ENCODE measurements around the gene CTRB1.
A peak's percentile ranks its signal among the peaks of the same experiment; 100 is the strongest.
"Not testable (repeated sequence)": the region's sequence is repeated elsewhere in the genome, so short reads cannot be mapped to it uniquely, and the experiment has no call there.

Gene CTRB1

DNA sequence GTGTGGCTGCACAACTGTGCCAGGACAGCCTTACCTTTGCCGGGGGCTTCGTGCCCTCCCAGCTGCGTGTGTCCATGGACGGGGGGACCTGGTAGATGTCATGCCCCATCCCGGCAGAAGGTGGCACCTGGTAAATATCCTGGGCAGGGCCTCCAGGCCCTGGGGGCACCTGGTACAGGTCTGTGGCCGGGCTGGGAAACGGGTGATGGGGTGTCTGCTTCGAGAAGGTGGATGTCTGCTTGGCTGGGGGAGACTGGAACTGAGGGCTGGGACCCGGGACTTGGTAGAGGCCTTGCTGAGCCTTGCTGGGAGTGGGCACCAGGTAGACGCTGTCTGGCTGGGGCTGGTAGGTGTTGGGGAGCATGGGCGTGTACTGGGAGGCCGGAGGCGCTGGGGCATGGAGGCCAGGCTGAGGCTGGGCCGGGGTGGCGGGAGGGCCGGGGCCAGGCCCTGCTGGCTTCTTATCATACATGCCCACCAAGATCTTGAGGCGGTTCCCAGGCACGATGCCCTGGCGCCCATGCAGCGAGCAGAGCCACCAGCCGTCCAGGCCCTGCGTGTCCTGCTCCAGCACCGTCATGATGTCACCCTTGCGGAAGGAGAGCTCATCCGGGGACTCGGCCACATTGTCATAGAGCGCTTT lies 23.8 kb downstream of the CTRB1 start:
- DNase-seq: not testable (repeated sequence)

- no peak for DNase-seq
Observed at GRCh38 chr16:75243667-75244224, 25.0 kb downstream of the CTRB1 start.

GRCh38 chr16:75244225-75244809 lies 25.5 kb downstream of the CTRB1 start:
- no peak for DNase-seq

- DNase-seq: no peak
Observed at GRCh38 chr16:75244844-75245758, 26.3 kb downstream of the CTRB1 start.

DNA sequence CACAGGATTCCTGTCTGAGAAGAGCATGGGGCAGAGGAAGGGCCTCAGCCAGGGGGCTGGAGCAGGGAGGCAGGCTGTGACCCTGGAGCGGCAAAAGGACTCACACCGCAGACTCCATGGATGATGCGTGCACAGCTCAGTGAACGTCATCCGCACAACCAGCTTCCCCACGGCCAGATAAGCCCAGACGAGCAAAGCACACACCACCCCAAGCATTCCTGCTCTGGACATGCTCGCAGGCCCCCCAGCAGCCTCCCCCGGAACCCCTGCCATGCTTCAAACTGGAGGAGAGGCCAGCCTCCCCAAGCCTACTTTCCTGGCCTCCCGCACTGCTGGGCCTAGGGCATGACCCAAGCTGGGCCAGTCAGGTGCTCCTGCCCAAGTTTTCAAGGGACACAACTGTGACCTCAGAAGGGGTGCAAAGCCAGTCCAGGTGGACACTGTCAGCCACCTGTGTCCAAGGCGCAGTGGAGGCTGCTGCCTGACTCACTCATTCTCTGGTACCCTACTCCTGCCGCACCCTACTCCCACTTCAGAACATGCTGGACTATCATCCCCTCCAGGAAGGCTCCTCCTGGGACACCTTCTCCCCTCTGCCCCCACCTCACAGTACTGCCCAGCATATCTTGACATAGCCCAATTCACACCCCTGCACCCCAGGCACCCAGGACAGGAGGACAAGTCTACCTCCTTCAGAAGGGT lies 27.9 kb downstream of the CTRB1 start:
- no peak for DNase-seq

DNA sequence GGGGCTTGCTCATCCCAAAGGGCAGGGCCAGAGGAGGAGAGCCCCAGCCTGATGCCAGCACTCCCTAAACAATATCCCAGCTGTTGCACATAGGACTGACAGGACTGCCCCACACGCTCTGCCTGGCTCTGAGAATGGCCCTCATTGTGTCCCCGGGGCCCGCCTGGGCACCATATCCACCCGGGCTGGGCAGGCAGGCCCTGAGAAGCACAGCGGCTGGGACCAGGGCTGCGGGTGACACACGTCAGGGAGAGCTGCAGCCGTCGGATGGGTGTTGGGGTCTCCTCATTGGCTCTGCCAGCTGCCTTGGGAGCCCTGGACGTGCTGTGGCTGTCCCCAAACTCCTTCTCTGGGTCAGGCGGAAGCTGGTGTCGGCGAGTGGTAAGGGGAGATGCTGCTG lies 28.5 kb downstream of the CTRB1 start:
- DNase-seq: no peak

DNA sequence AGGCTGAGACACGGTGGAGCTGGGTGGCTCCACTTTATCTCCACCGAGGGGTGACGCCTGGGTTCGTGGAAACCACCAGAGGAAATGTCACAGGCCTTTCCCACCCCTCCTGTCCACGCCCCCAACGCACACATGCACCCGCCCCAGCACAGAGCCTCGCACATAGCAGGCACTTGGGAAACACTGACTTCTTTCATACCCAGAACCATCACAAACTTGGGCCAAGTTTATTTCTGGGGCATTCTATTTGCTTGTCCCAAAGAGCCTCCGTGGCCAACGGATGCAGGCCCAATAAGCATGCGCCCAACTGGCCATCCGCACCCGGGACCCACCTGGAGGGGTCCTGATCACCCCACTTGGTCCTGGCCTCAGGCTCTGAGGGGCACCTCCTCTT lies 29.4 kb downstream of the CTRB1 start:
- no peak for DNase-seq

DNA sequence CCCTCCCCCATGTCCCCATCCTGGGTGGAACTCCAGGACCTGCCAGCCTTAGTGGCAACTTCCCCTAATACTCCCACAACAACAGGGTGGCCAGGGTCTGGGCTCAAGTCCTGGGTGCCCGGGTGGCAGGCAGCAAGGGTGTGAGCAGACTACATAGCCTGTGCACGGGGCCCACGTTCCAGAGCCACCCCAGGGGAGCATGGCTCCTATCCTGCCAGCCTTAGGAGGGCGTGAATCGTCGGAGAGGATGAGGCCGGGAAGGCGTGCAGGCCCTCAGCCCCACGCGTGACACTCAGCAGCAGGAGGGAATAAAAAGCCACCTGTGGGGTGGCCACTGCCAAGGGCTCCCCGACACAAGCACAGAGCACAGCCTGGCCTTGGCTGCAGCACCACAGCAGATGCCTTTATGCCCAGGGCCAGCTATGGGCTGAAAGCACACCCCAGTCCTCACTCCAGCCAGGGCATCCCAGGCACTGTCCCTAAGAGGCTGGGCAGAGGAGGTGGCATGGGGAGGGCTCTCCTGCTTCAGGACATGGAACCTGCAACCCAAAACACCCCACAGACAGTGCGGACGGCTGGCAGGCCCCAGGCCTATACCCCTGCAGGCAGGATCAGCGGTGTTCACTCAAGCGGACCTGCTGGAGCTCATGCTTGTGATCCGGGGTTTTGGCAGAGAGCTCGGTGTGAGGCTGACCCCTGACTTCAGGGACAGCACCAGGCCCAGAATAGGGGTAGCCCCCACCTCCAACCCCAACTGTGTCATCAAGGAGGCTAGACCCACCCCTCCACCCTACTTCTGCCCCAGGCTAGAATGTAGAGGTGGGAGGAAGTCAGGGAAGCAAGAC lies 30.0 kb downstream of the CTRB1 start:
- no peak for DNase-seq

DNA sequence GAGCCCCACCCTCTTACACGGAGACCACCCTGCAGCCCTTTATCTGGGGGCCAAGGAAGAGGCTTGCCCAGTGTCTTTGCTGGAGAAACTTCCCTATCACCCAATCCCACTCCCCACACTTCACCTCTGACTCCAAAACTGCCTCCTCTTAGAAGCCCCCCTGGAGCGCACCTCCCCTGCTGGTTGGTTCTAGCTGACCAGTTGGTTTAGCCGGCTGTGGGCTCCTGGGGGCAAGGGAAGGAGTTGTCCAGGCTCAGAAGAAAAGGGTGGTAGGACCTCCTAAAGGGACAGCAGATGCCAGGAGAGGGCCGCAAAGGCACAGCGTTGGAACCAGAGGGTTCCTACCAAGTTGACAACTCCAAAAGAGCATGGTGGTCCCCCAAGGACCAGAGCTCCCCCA lies 30.7 kb downstream of the CTRB1 start:
- no peak for DNase-seq

- DNase-seq: no peak
Observed at GRCh38 chr16:75250089-75250808, 31.5 kb downstream of the CTRB1 start.

- no peak for DNase-seq
Observed at GRCh38 chr16:75250809-75251279, 32.1 kb downstream of the CTRB1 start.

DNA sequence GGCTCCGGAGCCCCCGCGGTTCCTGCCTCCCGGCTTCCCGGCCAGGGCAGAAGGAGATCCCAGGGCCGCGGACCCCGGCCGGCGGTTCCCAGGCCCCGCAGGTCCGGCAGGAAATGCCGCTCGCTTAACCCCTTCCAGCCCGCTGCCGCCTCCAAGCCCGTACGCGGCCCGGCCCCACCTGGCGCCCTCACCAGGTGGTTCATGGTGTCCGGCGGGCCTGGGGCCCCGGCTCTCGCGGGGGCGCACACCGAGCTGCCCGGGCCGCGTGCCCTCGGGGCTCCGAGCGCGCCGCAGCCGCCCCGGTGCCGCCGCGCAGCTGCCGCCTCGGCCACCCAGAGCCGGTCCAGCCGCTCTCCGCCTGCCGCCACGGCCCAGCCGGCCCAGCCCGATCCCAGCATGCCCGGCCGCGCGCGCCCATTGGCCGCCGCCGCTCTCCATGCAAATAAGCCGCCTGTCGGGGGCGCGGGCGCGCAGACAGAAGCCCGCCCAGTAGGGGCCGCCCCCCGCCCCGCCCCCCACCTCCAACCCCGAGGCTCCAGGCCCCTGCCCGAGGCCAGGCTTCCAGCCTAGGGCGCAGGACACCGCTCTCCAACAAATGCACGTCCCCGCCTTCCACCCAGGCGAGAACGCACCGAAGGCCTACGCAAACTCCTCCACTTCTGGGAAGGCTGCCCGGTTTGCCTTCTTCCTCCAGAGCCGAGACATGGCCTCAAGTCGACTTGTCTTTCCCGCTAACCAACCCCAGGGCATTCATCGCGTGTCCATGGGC lies 32.7 kb downstream of the CTRB1 start, which contains the start of gene BCAR1:
BCAR1 (minus strand) TSS at position 345 of the 769 bp plus-strand sequence; CDS start at position 203, 142 bp downstream.
- peak; percentile 68 for DNase-seq

GRCh38 chr16:75252049-75252864 lies 33.5 kb downstream of the CTRB1 start:
- DNase-seq: no peak

- no peak for DNase-seq
Observed at GRCh38 chr16:75252946-75253911, 34.4 kb downstream of the CTRB1 start.

GRCh38 chr16:75254359-75254837 lies 35.6 kb downstream of the CTRB1 start:
- no peak for DNase-seq

DNA sequence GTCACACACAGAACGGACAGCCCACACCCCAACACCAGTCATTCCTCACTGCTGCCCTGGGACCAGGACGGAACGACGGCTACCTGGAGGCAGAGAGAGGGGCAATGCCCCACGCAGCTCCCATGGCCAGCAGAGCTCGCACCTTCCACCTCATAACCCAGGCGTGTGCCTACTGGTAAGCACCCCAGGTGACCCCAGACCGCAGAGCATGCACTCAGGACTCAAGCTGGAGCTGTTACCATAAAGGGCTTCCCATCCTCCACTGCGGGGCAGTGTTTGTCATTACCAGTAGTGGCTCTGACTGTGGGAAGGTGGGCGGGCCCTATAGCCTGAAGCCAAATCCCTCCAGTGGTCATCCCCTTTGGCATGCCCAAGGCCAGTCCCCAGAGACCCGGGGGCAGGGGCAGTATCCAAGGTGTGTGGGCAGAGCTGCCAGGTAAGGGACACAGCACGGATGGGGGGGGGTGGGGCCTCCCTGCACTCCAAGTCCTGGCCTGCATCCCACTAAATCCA lies 37.3 kb downstream of the CTRB1 start:
- no peak for DNase-seq

DNA sequence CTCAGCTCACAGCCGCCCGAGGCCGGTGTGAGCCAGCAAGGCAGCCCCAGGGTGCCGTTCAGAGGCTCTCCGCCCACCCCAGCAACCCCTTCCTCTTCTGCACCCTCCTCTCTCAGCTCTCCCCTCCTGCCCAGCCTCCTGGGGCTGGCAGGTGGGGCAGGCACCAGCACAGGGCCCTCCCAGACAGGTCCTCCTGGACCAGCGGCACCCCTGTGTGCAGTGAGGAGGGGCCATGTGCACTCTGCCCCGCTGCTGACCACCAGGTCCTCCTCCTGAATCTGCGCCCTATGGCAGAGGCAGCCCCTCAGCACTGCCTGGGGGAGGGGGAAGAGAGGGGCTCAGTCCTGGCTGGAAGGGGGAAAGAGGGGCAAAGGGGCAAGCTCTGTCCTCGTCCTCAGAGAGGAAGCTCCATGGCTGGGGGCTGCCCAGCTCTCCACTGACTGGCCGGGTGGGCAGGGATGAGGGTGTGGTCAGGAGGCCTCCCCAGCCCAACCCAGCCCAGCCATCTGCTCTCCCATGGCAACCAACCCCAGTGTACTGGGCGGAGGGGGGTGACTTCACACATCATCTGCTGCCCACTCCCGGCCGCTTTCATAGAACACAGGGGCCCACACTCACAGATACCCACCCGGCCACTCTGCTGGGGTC lies 38.0 kb downstream of the CTRB1 start:
- no peak for DNase-seq
